Measurements from ENCODE around the gene PHACTR3. TPM values are rescaled to one million over a fixed set of nuclear protein-coding genes. Genes with fewer than 3 reads are reported as not detected.

The PHACTR3 gene
- total RNA-seq, 6 donors from 2014 or later: 5.5 to 30.8 (median 11.4) TPM

- Histone ChIP-seq H3K27me3 (peaks cover 0 to 3% (median 0%) of the 10 kb centered on the region in 4 donors), H3K36me3 (no peaks in the 10 kb centered on the region), H3K27ac (no peak overlapping the region), H3K9me3 (no peaks in the 10 kb centered on the region), H3K4me1 (peaks cover 13 to 23% (median 17%) of the 10 kb centered on the region in 4 donors), H3K4me3 (no peak overlapping the region)
- TF ChIP-seq POLR2A (IDR thresholded peaks at IDR 0.05): no peak
- TF ChIP-seq, protein P1, sequence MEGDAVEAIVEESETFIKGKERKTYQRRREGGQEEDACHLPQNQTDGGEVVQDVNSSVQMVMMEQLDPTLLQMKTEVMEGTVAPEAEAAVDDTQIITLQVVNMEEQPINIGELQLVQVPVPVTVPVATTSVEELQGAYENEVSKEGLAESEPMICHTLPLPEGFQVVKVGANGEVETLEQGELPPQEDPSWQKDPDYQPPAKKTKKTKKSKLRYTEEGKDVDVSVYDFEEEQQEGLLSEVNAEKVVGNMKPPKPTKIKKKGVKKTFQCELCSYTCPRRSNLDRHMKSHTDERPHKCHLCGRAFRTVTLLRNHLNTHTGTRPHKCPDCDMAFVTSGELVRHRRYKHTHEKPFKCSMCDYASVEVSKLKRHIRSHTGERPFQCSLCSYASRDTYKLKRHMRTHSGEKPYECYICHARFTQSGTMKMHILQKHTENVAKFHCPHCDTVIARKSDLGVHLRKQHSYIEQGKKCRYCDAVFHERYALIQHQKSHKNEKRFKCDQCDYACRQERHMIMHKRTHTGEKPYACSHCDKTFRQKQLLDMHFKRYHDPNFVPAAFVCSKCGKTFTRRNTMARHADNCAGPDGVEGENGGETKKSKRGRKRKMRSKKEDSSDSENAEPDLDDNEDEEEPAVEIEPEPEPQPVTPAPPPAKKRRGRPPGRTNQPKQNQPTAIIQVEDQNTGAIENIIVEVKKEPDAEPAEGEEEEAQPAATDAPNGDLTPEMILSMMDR (IDR thresholded peaks at IDR 0.05): peak; percentile 35 to 77 (median 68)
- peak; percentile 52 to 79 for ATAC-seq (ENCODE audit: low FRiP score in 2 of 2)
- 23 to 90% methylated on average over 2 to 21 of the region's 21 CpGs for WGBS, 2 donors
- DNase-seq: peak; percentile 56 to 95
Observed at GRCh38 chr20:59751075-59751711, 146.9 kb downstream of the PHACTR3 start.

DNA sequence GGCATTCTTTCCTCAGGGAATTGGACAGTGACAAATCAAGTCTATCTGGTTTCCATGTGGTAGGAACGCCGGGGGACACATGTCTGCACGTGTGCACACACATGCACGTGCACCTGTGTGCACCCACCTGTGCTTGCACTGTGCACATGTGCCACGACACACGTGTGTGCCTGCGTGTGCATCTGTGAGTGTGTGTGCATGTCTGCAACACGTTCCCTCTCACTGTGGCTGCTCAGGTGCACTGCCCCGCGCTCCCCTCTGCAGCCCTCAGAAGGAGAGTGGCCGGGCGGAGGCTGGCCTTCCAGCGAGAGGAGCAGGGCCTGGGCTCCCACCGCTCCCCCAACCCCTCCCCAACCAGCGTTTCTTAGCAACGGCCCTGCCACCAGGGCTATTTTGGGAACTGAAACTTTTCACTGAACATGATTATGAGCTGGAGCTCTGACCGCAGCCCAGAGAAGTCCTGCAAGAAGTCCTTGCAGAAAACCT, 147.8 kb downstream of the PHACTR3 start:
- peak in 1 of 2 donors; percentile 44 for ATAC-seq (ENCODE audit: low FRiP score in 2 of 2)
- H3K27me3 ChIP-seq: peaks cover 0 to 3% (median 0%) of the 10 kb centered on the region in 4 donors
- DNase-seq: no peak
- WGBS, 2 donors: 28% methylated on average over 16 of the region's 17 CpGs
- H3K27ac ChIP-seq: no peak overlapping the region
- H3K4me3 ChIP-seq: no peak overlapping the region
- H3K9me3 ChIP-seq: no peaks in the 10 kb centered on the region
- no peaks in the 10 kb centered on the region for H3K36me3 ChIP-seq
- H3K4me1 ChIP-seq: peaks cover 13 to 23% (median 17%) of the 10 kb centered on the region in 4 donors
- TF ChIP-seq EP300 (IDR thresholded peaks at IDR 0.05): no peak
- no peak for TF ChIP-seq POLR2AphosphoS5 (IDR thresholded peaks at IDR 0.05)
- no peak for TF ChIP-seq POLR2A (IDR thresholded peaks at IDR 0.05)
- TF ChIP-seq, protein P1 (IDR thresholded peaks at IDR 0.05): no peak

- DNase-seq (no peak), ATAC-seq (ENCODE audit: low FRiP score in 2 of 2) (no peak)
- no peaks in the 10 kb centered on the region for H3K36me3 ChIP-seq
- no peak overlapping the region for H3K27ac ChIP-seq
- H3K27me3 ChIP-seq: peaks cover 0 to 3% (median 0%) of the 10 kb centered on the region in 4 donors
- no peaks in the 10 kb centered on the region for H3K9me3 ChIP-seq
- H3K4me3 ChIP-seq: no peak overlapping the region
- peaks cover 13 to 23% (median 17%) of the 10 kb centered on the region in 4 donors for H3K4me1 ChIP-seq
- 58% methylated on average over 15 to 20 of the region's 20 CpGs for WGBS, 2 donors
- TF ChIP-seq EP300 (IDR thresholded peaks at IDR 0.05): no peak
- TF ChIP-seq, protein P1 (IDR thresholded peaks at IDR 0.05): no peak
- TF ChIP-seq POLR2AphosphoS5 (IDR thresholded peaks at IDR 0.05): no peak
- no peak for TF ChIP-seq POLR2A (IDR thresholded peaks at IDR 0.05)
Observed at GRCh38 chr20:59752704-59753460, 148.5 kb downstream of the PHACTR3 start.

DNA sequence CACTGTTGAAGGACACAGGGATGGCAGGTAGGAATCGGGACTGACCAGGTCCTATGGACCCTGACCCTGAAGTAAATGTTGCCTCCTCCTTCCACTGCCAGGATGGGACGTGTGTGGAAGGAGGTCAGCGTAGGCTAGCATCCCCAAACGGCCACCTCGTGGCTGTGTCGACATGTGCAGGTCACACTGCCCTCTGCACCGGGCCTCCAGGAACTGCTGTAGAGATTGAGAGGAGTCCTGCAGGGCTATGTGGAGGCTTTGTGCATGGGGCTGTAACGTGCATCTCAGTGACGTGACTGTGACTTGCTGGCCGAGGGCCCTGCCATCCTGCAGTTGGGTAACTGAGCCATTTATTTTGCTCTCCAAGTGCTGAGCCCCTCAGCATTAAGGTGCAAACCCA, 149.5 kb downstream of the PHACTR3 start:
- no peaks in the 10 kb centered on the region for H3K36me3 ChIP-seq
- 72 to 77% methylated on average over 6 to 10 of the region's 10 CpGs for WGBS, 2 donors
- DNase-seq (no peak), ATAC-seq (ENCODE audit: low FRiP score in 2 of 2) (no peak)
- H3K4me3 ChIP-seq: no peak overlapping the region
- peaks cover 0 to 3% (median 0%) of the 10 kb centered on the region in 4 donors for H3K27me3 ChIP-seq
- TF ChIP-seq EP300 (IDR thresholded peaks at IDR 0.05) (no peak), POLR2A (IDR thresholded peaks at IDR 0.05) (no peak), POLR2AphosphoS5 (IDR thresholded peaks at IDR 0.05) (no peak)
- TF ChIP-seq, protein P1 (IDR thresholded peaks at IDR 0.05): no peak
- no peak overlapping the region for H3K27ac ChIP-seq
- H3K4me1 ChIP-seq: peaks cover 13 to 23% (median 15%) of the 10 kb centered on the region in 4 donors
- no peaks in the 10 kb centered on the region for H3K9me3 ChIP-seq
